K562 (cell line): ENCODE measurements around the gene DLG4. TPM values are rescaled to one million over a fixed set of nuclear protein-coding genes. Genes with fewer than 3 reads are reported as not detected.

Source experiments
- ATAC-seq: fragments of 200-7000 bp; cut with Tn5 transposase; 3 replicates; pipeline ENCODE4 v1.9.1; 2020; ENCODE audit warnings: moderate library complexity
- BruUV-seq: library from RNA; stranded (reverse); fragments of 400-500 nt; replicated peaks from 2 replicates; lab custom pipeline; 2021; lab: Mats Ljungman, UMichigan
- CTCF ChIA-PET: fragments of 300-600 bp; formaldehyde crosslinking; extraction: SDS; loops from one replicate; lab custom pipeline; 2021; ENCODE audit warnings: low intra/inter-chr PET ratio; lab: Yijun Ruan, JAX
- POLR2A ChIA-PET: fragments of 300-600, 350-650 bp; sonication (Branson Sonifier 250); formaldehyde crosslinking; extraction: SDS; loops from one replicate; lab custom pipeline; 2021; ENCODE audit warnings: antibody characterized with exemption, inconsistent platforms; lab: Yijun Ruan, JAX
- DNase-seq, 4 experiments: peaks; one replicate each; pipeline versions ENCODE4 v3.0.0 to v3.0.0-alpha.2; 2011 to 2018; ENCODE audit warnings: low spot score in 3 of 4, mixed read lengths in 3 of 4; ENCODE audit errors: extremely low read depth in 1 of 4
- FAIRE-seq: peaks from 2 replicates; lab custom pipeline; 2011; peaks lifted over from hg19 to GRCh38; lab: Jason Lieb, UNC
- H2AFZ ChIP-seq: 2 replicates; pipeline ENCODE4 v1.6.0; 2011; ENCODE audit warnings: low read depth, low read length, control low read depth, inconsistent platforms
- H3K27ac ChIP-seq: fragments of 200-600 bp; 3 replicates; pipeline ENCODE4 v1.8.0; 2011; ENCODE audit warnings: low read depth, mild to moderate bottlenecking, control low read depth, inconsistent platforms, low read length, moderate library complexity, mixed read lengths; ENCODE audit errors: extremely low read depth
- H3K27me3 ChIP-seq, 2 experiments: fragments of 300-600 bp in 1 of 2; 2 replicates in 1 of 2; 3 replicates in 1 of 2; pipeline versions ENCODE4 v1.6.0 to v1.8.0; 2011; ENCODE audit warnings: inconsistent platforms in 2 of 2, low read length in 2 of 2, mild to moderate bottlenecking in 1 of 2, mixed read lengths in 1 of 2, moderate library complexity in 1 of 2; ENCODE audit not compliant: control insufficient read depth in 2 of 2, insufficient read depth in 2 of 2
- H3K36me3 ChIP-seq: fragments of 300-600 bp; 3 replicates; pipeline ENCODE4 v1.8.0; 2011; ENCODE audit warnings: mild to moderate bottlenecking, low read length, inconsistent platforms; ENCODE audit not compliant: control insufficient read depth, insufficient read depth
- H3K4me1 ChIP-seq, 2 experiments: fragments of 200-600 bp in 1 of 2; replicated peaks in 1 of 2; 2 replicates in 1 of 2; 3 replicates in 1 of 2; pipeline versions ENCODE4 v1.5.1 to v1.8.0; 2011; ENCODE audit warnings: inconsistent platforms in 2 of 2, low read length in 2 of 2, mild to moderate bottlenecking in 1 of 2, mixed read lengths in 1 of 2, moderate library complexity in 1 of 2; ENCODE audit not compliant: control insufficient read depth in 2 of 2, insufficient read depth in 2 of 2
- H3K4me2 ChIP-seq: 2 replicates; pipeline ENCODE4 v1.6.1; 2011; ENCODE audit warnings: low read length, control low read depth, inconsistent platforms, mixed read lengths; ENCODE audit not compliant: insufficient read depth
- H3K4me3 ChIP-seq: fragments of 200-600 bp; sonication (generic), shearing (Covaris generic); 2 replicates; pipeline ENCODE4 v1.5.1; 2016; ENCODE audit warnings: control low read depth, inconsistent platforms
- H3K79me2 ChIP-seq: fragments of 200-600 bp; 3 replicates; pipeline ENCODE4 v1.8.0; 2011; ENCODE audit warnings: low read length, inconsistent platforms; ENCODE audit not compliant: control insufficient read depth, insufficient read depth
- H3K9ac ChIP-seq, 2 experiments: 2 replicates each; pipeline versions ENCODE4 v1.6.0 to v1.6.1; 2011; ENCODE audit warnings: low read depth in 2 of 2, low read length in 2 of 2, control low read depth in 1 of 2, inconsistent platforms in 1 of 2, mild to moderate bottlenecking in 1 of 2, mixed read lengths in 1 of 2; ENCODE audit not compliant: insufficient read depth in 1 of 2
- H3K9me1 ChIP-seq: one replicate; pipeline ENCODE4 v1.6.0; 2011; ENCODE audit warnings: inconsistent platforms, mild to moderate bottlenecking, low read length, moderate library complexity; ENCODE audit not compliant: control insufficient read depth, insufficient read depth
- H3K9me3 ChIP-seq: replicated peaks from 2 replicates; pipeline ENCODE4 v1.5.1; 2011; ENCODE audit warnings: low read depth, low read length, inconsistent platforms; ENCODE audit not compliant: control insufficient read depth, insufficient read depth
- H4K20me1 ChIP-seq: replicated peaks from 2 replicates; pipeline ENCODE4 v1.6.1; 2011; ENCODE audit warnings: low read length, inconsistent platforms, mixed read lengths; ENCODE audit not compliant: control insufficient read depth, insufficient read depth
- CBFB ChIP-seq: sonication (generic); formaldehyde crosslinking; IDR thresholded peaks from 2 replicates; pipeline ENCODE4 v1.4.0; 2020; ENCODE audit warnings: mild to moderate bottlenecking, missing genetic modification reagents
- NFATC3 ChIP-seq: fragments of 450-650 bp; IDR thresholded peaks from 2 replicates; pipeline ENCODE4 v1.6.1; 2017; ENCODE audit warnings: mild to moderate bottlenecking
- POLR2G ChIP-seq: fragments of 200-400 bp; formaldehyde crosslinking; IDR thresholded peaks from 2 replicates; pipeline ENCODE4 v1.6.1; 2017; ENCODE audit warnings: low read depth, mild to moderate bottlenecking, antibody characterized with exemption, low read length, moderate library complexity
- PPARD ChIP-seq: fragments of 250-450 bp; sonication (Bioruptor Pico); IDR thresholded peaks from 2 replicates; pipeline ENCODE4 v1.8.0; 2022; ENCODE audit warnings: inconsistent platforms, mild to moderate bottlenecking, moderate library complexity
- SIRT6 ChIP-seq: IDR thresholded peaks from one replicate; pipeline ENCODE4 v1.6.1; 2012; ENCODE audit warnings: low read depth, mild to moderate bottlenecking, control low read depth, inconsistent platforms, low read length, moderate library complexity
- TGIF2 ChIP-seq: sonication (generic); formaldehyde crosslinking; IDR thresholded peaks from 2 replicates; pipeline ENCODE4 v1.8.1; 2022; ENCODE audit warnings: mild to moderate bottlenecking, missing genetic modification reagents, moderate library complexity
- ZNF232 ChIP-seq: sonication (generic); formaldehyde crosslinking; IDR thresholded peaks from 2 replicates; pipeline ENCODE4 v1.8.0; 2022; ENCODE audit warnings: mild to moderate bottlenecking, missing genetic modification reagents
- WGBS: fragments of 100-300 bp; shearing (Covaris generic); methylation state at CpG from one replicate; pipeline ENCODE4 v1.1.6; 2016; ENCODE audit warnings: low coverage, mixed read lengths; ENCODE audit not compliant: insufficient coverage; ENCODE audit errors: missing lambda C conversion rate; 5-methylcytosine and 5-hydroxymethylcytosine counted together
- in situ Hi-C: fragments of 300-500 bp; cut with MboI; formaldehyde crosslinking; loops from 4 replicates; pipeline ENCODE4 v1.15.0; 2018; ENCODE audit warnings: inconsistent platforms, mixed read lengths
- intact Hi-C: fragments of 100-400 bp; cut with micrococcal nuclease; formaldehyde crosslinking; loops from 2 replicates; pipeline ENCODE4 v1.14.2; 2022
- polyA plus RNA-seq, 8 experiments: library from polyadenylated mRNA; depleted of rRNA in 4 of 8; stranded (reverse) in 5 of 8; unstranded in 3 of 8; fragments of >200 nt; fragmentation: Nextera tagmentation in 2 of 8; fragmentation: Illumina TruSeq in 1 of 8; extraction: Ambion mirVana in 2 of 8; extraction: Trizol in 1 of 8; gene quantifications; 2 replicates each; pipeline versions ENCODE4 v1.2.1 to v1.2.3, GENCODE V29; 2011 to 2014; ENCODE audit warnings: inconsistent platforms in 1 of 8, missing spikeins in 1 of 8
- total RNA-seq, 7 experiments: library from RNA; depleted of rRNA in 6 of 7; stranded (reverse); fragments of >200 nt in 6 of 7; fragmentation: Illumina TruSeq in 2 of 7; extraction: Trizol in 2 of 7; gene quantifications; 2 replicates each; pipeline versions ENCODE4 v1.2.1 to v1.2.3, GENCODE V29; 2011 to 2021; ENCODE audit warnings: low replicate concordance in 1 of 7
- TF ChIP-seq, protein P1 (sequence below): sonication (generic); formaldehyde crosslinking; IDR thresholded peaks from 2 replicates; pipeline ENCODE4 v1.8.1; 2022; ENCODE audit warnings: missing genetic modification reagents

DLG4 gene
- total and polyA plus RNA-seq, 9 of the 15 experiments (the other 6 are each of a cell fraction or from before 2014, with no cell fraction given): 0.03 to 12.0 (median 4.1) TPM

- TF ChIP-seq CBFB: no peak
- TF ChIP-seq, protein P1, sequence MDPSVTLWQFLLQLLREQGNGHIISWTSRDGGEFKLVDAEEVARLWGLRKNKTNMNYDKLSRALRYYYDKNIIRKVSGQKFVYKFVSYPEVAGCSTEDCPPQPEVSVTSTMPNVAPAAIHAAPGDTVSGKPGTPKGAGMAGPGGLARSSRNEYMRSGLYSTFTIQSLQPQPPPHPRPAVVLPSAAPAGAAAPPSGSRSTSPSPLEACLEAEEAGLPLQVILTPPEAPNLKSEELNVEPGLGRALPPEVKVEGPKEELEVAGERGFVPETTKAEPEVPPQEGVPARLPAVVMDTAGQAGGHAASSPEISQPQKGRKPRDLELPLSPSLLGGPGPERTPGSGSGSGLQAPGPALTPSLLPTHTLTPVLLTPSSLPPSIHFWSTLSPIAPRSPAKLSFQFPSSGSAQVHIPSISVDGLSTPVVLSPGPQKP: no peak
These were observed 42.7 kb upstream of the DLG4 start, which contains the start of gene CLDN7 (continued) for GRCh38 chr17:7262192-7262934.

GRCh38 chr17:7261379-7262191 lies 41.9 kb upstream of the DLG4 start:
- H3K36me3 ChIP-seq: peaks cover 36% of the 10 kb centered on the region; the same call in 2 of the 3 replicates
- H3K4me2 ChIP-seq: no peak overlapping the region
- H3K9ac ChIP-seq: no peak overlapping the region
- intact Hi-C loops (no loop called here), in situ Hi-C loops (no loop called here)
- peaks cover 10 to 35% of the 10 kb centered on the region in 2 experiments; a peak in 4 of 5 replicates for H3K4me1 ChIP-seq
- ATAC-seq: no peak
- no TSS peak for BruUV-seq
- DNase-seq: peak in 1 of 4 experiments; percentile 21
- no peaks in the 10 kb centered on the region for H4K20me1 ChIP-seq
- ChIA-PET POLR2A (no interaction called here), CTCF (no interaction called here)
- no peak for FAIRE-seq
- H3K27ac ChIP-seq: no peak overlapping the region
- no peak overlapping the region for H2AFZ ChIP-seq
- no peaks in the 10 kb centered on the region for H3K9me3 ChIP-seq
- WGBS: 88% methylated on average over 16 of the region's 71 CpGs
- no peaks in the 10 kb centered on the region for H3K79me2 ChIP-seq
- no peaks in the 10 kb centered on the region for H3K27me3 ChIP-seq
- no peak overlapping the region for H3K4me3 ChIP-seq
- H3K9me1 ChIP-seq: no peaks in the 10 kb centered on the region
- TF ChIP-seq NFATC3 (no peak), POLR2G (peak; percentile 71), PPARD (no peak), ZNF232 (no peak), SIRT6 (no peak), TGIF2 (CRISPR knock-in tag) (no peak)
